GM13976 (cell line): ENCODE data around the gene KRTAP5-6.

ENCODE experiments used
- DNase-seq: peaks from one replicate; pipeline ENCODE4 v3.0.0; 2012; ENCODE audit warnings: low spot score
- CTCF ChIP-seq: IDR thresholded peaks from 2 replicates; pipeline ENCODE4 v1.5.1; 2012; ENCODE audit warnings: borderline replicate concordance, mild to moderate bottlenecking; ENCODE audit not compliant: insufficient read depth; ENCODE audit errors: extremely low read depth, missing control alignments, control extremely low read depth
- in situ Hi-C: fragments of 300-500 bp; cut with MboI; formaldehyde crosslinking; loops from one replicate; pipeline ENCODE4 v1.12.0; 2022; ENCODE audit warnings: low sequenced_read_pairs, mixed read lengths, inconsistent platforms; ENCODE audit not compliant: unreplicated experiment

KRTAP5-6 gene

GRCh38 chr11:1696608-1697570, at the start of gene KRTAP5-6:
Gene KRTAP5-6, plus strand, starts transcription at chr11:1697195. Its CDS starts 51 bp downstream, at chr11:1697246.
- no peak for DNase-seq
- TF ChIP-seq CTCF = no peak
- in situ Hi-C loops = loop anchor here (10.0 kb wide), 1 partner anchor 118 kb away; no protein-coding TSS in a partner anchor

GRCh38 chr11:1647901-1648652, 48.9 kb upstream of the KRTAP5-6 start:
- in situ Hi-C loops = no loop called here
- DNase-seq = no peak
- no peak for TF ChIP-seq CTCF

- in situ Hi-C loops = no loop called here
- TF ChIP-seq CTCF = no peak
- DNase-seq = no peak
Measured at GRCh38 chr11:1648653-1649420, 48.2 kb upstream of the KRTAP5-6 start.

- no peak for DNase-seq
- TF ChIP-seq CTCF = no peak
- in situ Hi-C loops = loop anchor here (25.0 kb wide), 1 partner anchor 512 kb away; the partner anchor contains the start of genes INS and TH
Measured at GRCh38 chr11:1650034-1650917, 46.7 kb upstream of the KRTAP5-6 start.

GRCh38 chr11:1650918-1651262, 46.1 kb upstream of the KRTAP5-6 start:
- in situ Hi-C loops = loop anchor here (25.0 kb wide), 1 partner anchor 511 kb away; the partner anchor contains the start of genes INS and TH
- no peak for DNase-seq
- TF ChIP-seq CTCF = no peak
